A549 (cell line): ENCODE results near the gene COASY. TPM values are rescaled to one million over a fixed set of nuclear protein-coding genes. Genes with fewer than 3 reads are reported as not detected.

Experiments used
- ATAC-seq, 2 experiments: fragments of 200-7000 bp in 1 of 2; fragments of >200 bp in 1 of 2; cut with Nextera tagmentation in 1 of 2; cut with Tn5 transposase in 1 of 2; 3 replicates each; pipeline versions ENCODE4 v1.8.0 to v1.9.1; 2018 to 2020; ENCODE audit warnings: mild to moderate bottlenecking in 1 of 2, moderate library complexity in 1 of 2
- CTCF ChIA-PET: fragments of 300-600 bp; sonication (Branson Sonifier 250); formaldehyde crosslinking; extraction: SDS; loops from one replicate; lab custom pipeline; 2021; ENCODE audit warnings: antibody characterized with exemption, inconsistent platforms; lab: Yijun Ruan, JAX
- POLR2A ChIA-PET: fragments of 350-600 bp; formaldehyde crosslinking; extraction: SDS; loops from one replicate; lab custom pipeline; 2021; ENCODE audit warnings: antibody characterized with exemption, inconsistent platforms; lab: Yijun Ruan, JAX
- DNase-seq, 2 experiments: peaks; one replicate each; pipeline versions ENCODE4 v3.0.0 to v3.0.0-alpha.2; 2011 to 2016; ENCODE audit warnings: low read depth in 1 of 2, low spot score in 1 of 2
- FAIRE-seq: peaks from 2 replicates; lab custom pipeline; 2011; peaks lifted over from hg19 to GRCh38; lab: Jason Lieb, UNC
- H3K27ac ChIP-seq, 2 experiments: fragments of >200 bp; sonication (Bioruptor Twin); formaldehyde crosslinking; 3 replicates each; pipeline ENCODE4 v1.5.1; 2016 to 2017
- H3K4me1 ChIP-seq: fragments of >200 bp; sonication (Bioruptor Twin); formaldehyde crosslinking; 3 replicates; pipeline ENCODE4 v1.6.1; 2016
- H3K4me2 ChIP-seq: fragments of >200 bp; sonication (Bioruptor Twin); formaldehyde crosslinking; 3 replicates; pipeline ENCODE4 v1.6.1; 2016
- H3K4me3 ChIP-seq: fragments of >200 bp; sonication (Bioruptor Twin); formaldehyde crosslinking; 3 replicates; pipeline ENCODE4 v1.5.1; 2016
- H3K9me3 ChIP-seq: fragments of >200 bp; sonication (Bioruptor Twin); formaldehyde crosslinking; 3 replicates; pipeline ENCODE4 v1.6.1; 2016
- BHLHE40 ChIP-seq: IDR thresholded peaks from 2 replicates; pipeline ENCODE4 v1.6.1; 2012; ENCODE audit warnings: low read depth, low read length, inconsistent platforms
- CHD4 ChIP-seq: fragments of 200-600 bp; sonication (generic); IDR thresholded peaks from 2 replicates; pipeline ENCODE4 v1.6.1; 2016; ENCODE audit warnings: antibody characterized with exemption, mild to moderate bottlenecking, borderline replicate concordance
- EHF ChIP-seq: fragments of 250-450 bp; sonication (Bioruptor Pico); IDR thresholded peaks from 2 replicates; pipeline ENCODE4 v1.5.0; 2020; ENCODE audit warnings: mild to moderate bottlenecking
- EP300 ChIP-seq, 2 experiments: fragments of >200 bp; sonication (Bioruptor Twin); formaldehyde crosslinking; IDR thresholded peaks; 2 replicates in 1 of 2; 3 replicates in 1 of 2; pipeline ENCODE4 v1.6.1; 2016 to 2017
- FOSB ChIP-seq: fragments of 250-450 bp; sonication (Bioruptor Pico); IDR thresholded peaks from 2 replicates; pipeline ENCODE4 v1.5.0; 2020; ENCODE audit warnings: mild to moderate bottlenecking, moderate library complexity
- GATA3 ChIP-seq: IDR thresholded peaks from 2 replicates; pipeline ENCODE4 v1.6.1; 2012; ENCODE audit warnings: borderline replicate concordance
- HDAC2 ChIP-seq: fragments of 200-600 bp; sonication (generic); IDR thresholded peaks from 2 replicates; pipeline ENCODE4 v1.6.1; 2016
- HEYL ChIP-seq: fragments of 250-450 bp; sonication (Bioruptor Pico); IDR thresholded peaks from 2 replicates; pipeline ENCODE4 v1.8.0; 2021; ENCODE audit warnings: mild to moderate bottlenecking, moderate library complexity
- HOXB5 ChIP-seq: fragments of 250-450 bp; sonication (Bioruptor Pico); IDR thresholded peaks from 2 replicates; pipeline ENCODE4 v1.5.0; 2020; ENCODE audit warnings: mild to moderate bottlenecking, moderate library complexity
- MAZ ChIP-seq: fragments of 150-350 bp; IDR thresholded peaks from 2 replicates; pipeline ENCODE4 v1.6.1; 2014; ENCODE audit warnings: antibody characterized with exemption, low read depth, low read length, borderline replicate concordance
- NR3C1 ChIP-seq: fragments of >200 bp; sonication (Bioruptor Twin); formaldehyde crosslinking; IDR thresholded peaks from 3 replicates; pipeline ENCODE4 v1.6.1; 2017
- RFX5 ChIP-seq: fragments of 450-650 bp; IDR thresholded peaks from 2 replicates; pipeline ENCODE4 v1.7.1; 2014; ENCODE audit warnings: antibody characterized with exemption, mild to moderate bottlenecking, moderate library complexity
- RNF2 ChIP-seq: fragments of 200-600 bp; sonication (generic); IDR thresholded peaks from 2 replicates; pipeline ENCODE4 v1.6.1; 2016; ENCODE audit warnings: low read depth, mild to moderate bottlenecking, antibody characterized with exemption, moderate library complexity, borderline replicate concordance
- SREBF2 ChIP-seq: fragments of 450-650 bp; IDR thresholded peaks from 2 replicates; pipeline ENCODE4 v1.6.1; 2014; ENCODE audit warnings: mild to moderate bottlenecking, moderate library complexity
- WGBS: methylation state at CpG from one replicate; pipeline ENCODE4 v1.1.6; 2017; ENCODE audit errors: missing lambda C conversion rate; 5-methylcytosine and 5-hydroxymethylcytosine counted together
- polyA plus RNA-seq, 4 experiments: library from polyadenylated mRNA; depleted of rRNA in 3 of 4; stranded (reverse); fragments of >200 nt; fragmentation: RNase III in 1 of 4; extraction: RNeasy Plus Mini Kit Qiagen cat#74134 plus additional on column Dnase treatment in 1 of 4; gene quantifications; 2 replicates in 3 of 4; 3 replicates in 1 of 4; pipeline ENCODE4 v1.2.3, GENCODE V29; 2011 to 2017
- TF ChIP-seq, protein P1 (sequence below): fragments of 250-450 bp; sonication (Bioruptor Pico); IDR thresholded peaks from 2 replicates; pipeline ENCODE4 v1.5.0; 2021; ENCODE audit warnings: mild to moderate bottlenecking, moderate library complexity, borderline replicate concordance
- TF ChIP-seq, protein P2 (sequence below): fragments of 250-450 bp; sonication (Bioruptor Pico); IDR thresholded peaks from 2 replicates; pipeline ENCODE4 v1.5.0; 2020; ENCODE audit warnings: low read depth, mild to moderate bottlenecking, moderate library complexity
- TF ChIP-seq, protein P3 (sequence below): fragments of 450-650 bp; IDR thresholded peaks from 2 replicates; pipeline ENCODE4 v1.6.1; 2014; ENCODE audit warnings: antibody characterized with exemption
- TF ChIP-seq, protein P4 (sequence below): IDR thresholded peaks from 2 replicates; pipeline ENCODE4 v1.6.1; 2012; ENCODE audit warnings: low read depth, borderline replicate concordance
- TF ChIP-seq, protein P5 (sequence below): fragments of 200-600 bp; sonication (generic); IDR thresholded peaks from 2 replicates; pipeline ENCODE4 v1.6.1; 2016; ENCODE audit warnings: antibody characterized with exemption, mild to moderate bottlenecking, moderate library complexity

Gene COASY
- polyA plus RNA-seq, 2 of the 4 experiments (the other 2 are of a cell fraction) = 65.4 to 112 TPM

DNA sequence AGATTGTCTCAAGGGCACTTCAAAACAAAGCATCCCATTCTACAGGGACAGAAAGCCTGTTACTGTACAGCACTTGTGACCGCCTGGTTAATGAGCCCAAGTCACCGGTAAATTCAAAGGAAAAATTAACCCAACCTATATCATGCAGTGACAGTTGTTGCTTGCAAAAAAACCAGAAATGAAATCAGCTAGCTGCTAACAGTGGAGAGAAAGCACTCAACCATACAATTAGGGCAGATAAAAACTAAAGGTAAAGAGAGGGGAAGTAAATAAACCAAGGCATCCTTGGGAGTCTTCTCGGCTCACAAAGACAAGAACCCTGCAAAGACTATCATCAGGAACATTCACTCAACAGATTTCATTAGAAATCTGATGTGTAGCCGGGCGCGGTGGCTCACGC lies 41.4 kb downstream of the COASY start:
- no peak overlapping the region for H3K4me2 ChIP-seq
- no peaks in the 10 kb centered on the region for H3K9me3 ChIP-seq
- no peak for ATAC-seq
- H3K27ac ChIP-seq = no peak overlapping the region
- TF ChIP-seq EHF (CRISPR knock-in tag) = no peak
- no peak for TF ChIP-seq HDAC2
- no peak for TF ChIP-seq NR3C1
- TF ChIP-seq EP300 (IDR thresholded peaks at IDR 0.05) = no peak
- no peak for TF ChIP-seq SREBF2
- no peak for TF ChIP-seq GATA3
- TF ChIP-seq, protein P1, sequence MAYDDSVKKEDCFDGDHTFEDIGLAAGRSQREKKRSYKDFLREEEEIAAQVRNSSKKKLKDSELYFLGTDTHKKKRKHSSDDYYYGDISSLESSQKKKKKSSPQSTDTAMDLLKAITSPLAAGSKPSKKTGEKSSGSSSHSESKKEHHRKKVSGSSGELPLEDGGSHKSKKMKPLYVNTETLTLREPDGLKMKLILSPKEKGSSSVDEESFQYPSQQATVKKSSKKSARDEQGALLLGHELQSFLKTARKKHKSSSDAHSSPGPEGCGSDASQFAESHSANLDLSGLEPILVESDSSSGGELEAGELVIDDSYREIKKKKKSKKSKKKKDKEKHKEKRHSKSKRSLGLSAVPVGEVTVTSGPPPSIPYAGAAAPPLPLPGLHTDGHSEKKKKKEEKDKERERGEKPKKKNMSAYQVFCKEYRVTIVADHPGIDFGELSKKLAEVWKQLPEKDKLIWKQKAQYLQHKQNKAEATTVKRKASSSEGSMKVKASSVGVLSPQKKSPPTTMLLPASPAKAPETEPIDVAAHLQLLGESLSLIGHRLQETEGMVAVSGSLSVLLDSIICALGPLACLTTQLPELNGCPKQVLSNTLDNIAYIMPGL (CRISPR knock-in tag) = no peak
- TF ChIP-seq, protein P2, sequence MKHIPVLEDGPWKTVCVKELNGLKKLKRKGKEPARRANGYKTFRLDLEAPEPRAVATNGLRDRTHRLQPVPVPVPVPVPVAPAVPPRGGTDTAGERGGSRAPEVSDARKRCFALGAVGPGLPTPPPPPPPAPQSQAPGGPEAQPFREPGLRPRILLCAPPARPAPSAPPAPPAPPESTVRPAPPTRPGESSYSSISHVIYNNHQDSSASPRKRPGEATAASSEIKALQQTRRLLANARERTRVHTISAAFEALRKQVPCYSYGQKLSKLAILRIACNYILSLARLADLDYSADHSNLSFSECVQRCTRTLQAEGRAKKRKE (CRISPR knock-in tag) = no peak
- no peak for TF ChIP-seq HEYL (CRISPR knock-in tag)
- no peak for FAIRE-seq
- peaks cover 16% of the 10 kb centered on the region for H3K4me1 ChIP-seq
- 94% methylated on average over 7 of the region's 7 CpGs for WGBS
- POLR2A ChIA-PET = no interaction called here
- CTCF ChIA-PET = interaction anchor here (0.9 to 7.8 kb wide), 3 partner anchors 25 to 76 kb away, joined by 3 to 65 read pairs (median 6); partner anchors contain the start of gene PSMC3IP
- H3K4me3 ChIP-seq = no peak overlapping the region
- DNase-seq = no peak

DNA sequence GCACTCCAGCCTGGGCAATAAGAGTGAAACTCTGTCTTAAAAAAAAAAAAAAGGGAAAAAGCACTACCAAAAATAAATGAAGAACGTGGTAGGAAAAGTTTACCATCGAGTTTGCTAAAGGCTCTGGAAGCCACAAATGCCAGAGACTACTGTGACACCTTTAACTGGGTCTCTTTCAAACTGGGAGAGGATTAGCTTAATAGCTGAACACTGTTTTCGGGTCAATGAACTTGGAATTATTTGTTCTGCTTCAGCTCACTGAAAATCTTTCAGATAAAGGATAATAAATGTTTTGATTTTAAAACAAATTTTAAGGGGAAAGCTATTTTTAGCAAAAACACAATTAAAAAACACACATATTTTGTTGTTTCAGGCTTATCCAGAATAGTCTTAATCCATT lies 45.8 kb downstream of the COASY start:
- H3K9me3 ChIP-seq = no peaks in the 10 kb centered on the region
- TF ChIP-seq NR3C1 = no peak
- no peak for TF ChIP-seq RNF2
- no peak for TF ChIP-seq CHD4
- TF ChIP-seq, protein P3, sequence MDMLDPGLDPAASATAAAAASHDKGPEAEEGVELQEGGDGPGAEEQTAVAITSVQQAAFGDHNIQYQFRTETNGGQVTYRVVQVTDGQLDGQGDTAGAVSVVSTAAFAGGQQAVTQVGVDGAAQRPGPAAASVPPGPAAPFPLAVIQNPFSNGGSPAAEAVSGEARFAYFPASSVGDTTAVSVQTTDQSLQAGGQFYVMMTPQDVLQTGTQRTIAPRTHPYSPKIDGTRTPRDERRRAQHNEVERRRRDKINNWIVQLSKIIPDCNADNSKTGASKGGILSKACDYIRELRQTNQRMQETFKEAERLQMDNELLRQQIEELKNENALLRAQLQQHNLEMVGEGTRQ = no peak
- TF ChIP-seq, protein P4, sequence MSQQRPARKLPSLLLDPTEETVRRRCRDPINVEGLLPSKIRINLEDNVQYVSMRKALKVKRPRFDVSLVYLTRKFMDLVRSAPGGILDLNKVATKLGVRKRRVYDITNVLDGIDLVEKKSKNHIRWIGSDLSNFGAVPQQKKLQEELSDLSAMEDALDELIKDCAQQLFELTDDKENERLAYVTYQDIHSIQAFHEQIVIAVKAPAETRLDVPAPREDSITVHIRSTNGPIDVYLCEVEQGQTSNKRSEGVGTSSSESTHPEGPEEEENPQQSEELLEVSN = no peak
- TF ChIP-seq MAZ = no peak
- no peak for TF ChIP-seq HOXB5
- TF ChIP-seq, protein P1 (CRISPR knock-in tag) = no peak
- no peak for TF ChIP-seq FOSB (CRISPR knock-in tag)
- TF ChIP-seq EP300 (IDR thresholded peaks at IDR 0.05) = no peak
- TF ChIP-seq BHLHE40 = no peak
- TF ChIP-seq, protein P5, sequence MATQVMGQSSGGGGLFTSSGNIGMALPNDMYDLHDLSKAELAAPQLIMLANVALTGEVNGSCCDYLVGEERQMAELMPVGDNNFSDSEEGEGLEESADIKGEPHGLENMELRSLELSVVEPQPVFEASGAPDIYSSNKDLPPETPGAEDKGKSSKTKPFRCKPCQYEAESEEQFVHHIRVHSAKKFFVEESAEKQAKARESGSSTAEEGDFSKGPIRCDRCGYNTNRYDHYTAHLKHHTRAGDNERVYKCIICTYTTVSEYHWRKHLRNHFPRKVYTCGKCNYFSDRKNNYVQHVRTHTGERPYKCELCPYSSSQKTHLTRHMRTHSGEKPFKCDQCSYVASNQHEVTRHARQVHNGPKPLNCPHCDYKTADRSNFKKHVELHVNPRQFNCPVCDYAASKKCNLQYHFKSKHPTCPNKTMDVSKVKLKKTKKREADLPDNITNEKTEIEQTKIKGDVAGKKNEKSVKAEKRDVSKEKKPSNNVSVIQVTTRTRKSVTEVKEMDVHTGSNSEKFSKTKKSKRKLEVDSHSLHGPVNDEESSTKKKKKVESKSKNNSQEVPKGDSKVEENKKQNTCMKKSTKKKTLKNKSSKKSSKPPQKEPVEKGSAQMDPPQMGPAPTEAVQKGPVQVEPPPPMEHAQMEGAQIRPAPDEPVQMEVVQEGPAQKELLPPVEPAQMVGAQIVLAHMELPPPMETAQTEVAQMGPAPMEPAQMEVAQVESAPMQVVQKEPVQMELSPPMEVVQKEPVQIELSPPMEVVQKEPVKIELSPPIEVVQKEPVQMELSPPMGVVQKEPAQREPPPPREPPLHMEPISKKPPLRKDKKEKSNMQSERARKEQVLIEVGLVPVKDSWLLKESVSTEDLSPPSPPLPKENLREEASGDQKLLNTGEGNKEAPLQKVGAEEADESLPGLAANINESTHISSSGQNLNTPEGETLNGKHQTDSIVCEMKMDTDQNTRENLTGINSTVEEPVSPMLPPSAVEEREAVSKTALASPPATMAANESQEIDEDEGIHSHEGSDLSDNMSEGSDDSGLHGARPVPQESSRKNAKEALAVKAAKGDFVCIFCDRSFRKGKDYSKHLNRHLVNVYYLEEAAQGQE = no peak
- TF ChIP-seq RFX5 = no peak
- TF ChIP-seq SREBF2 = no peak
- TF ChIP-seq, all 56 proteins: peak for 0
- ChIA-PET CTCF (interaction anchor here (0.5 to 7.8 kb wide), 13 partner anchors 8 to 155 kb away, joined by 3 to 65 read pairs (median 5); partner anchors contain the start of genes PLEKHH3 and PSMC3IP), POLR2A (interaction anchor here (1.4 to 3.0 kb wide), 2 partner anchors 30 to 70 kb away, joined by 12 to 43 read pairs; partner anchors contain the start of genes PLEKHH3 and PSMC3IP)
- H3K4me3 ChIP-seq = peak overlapping the region; percentile 67
- H3K27ac ChIP-seq = peak overlapping the region in 1 of 2 experiments; percentile 79; a peak in 1 of 6 replicates
- ATAC-seq (no peak), DNase-seq (no peak), FAIRE-seq (no peak)
- peak overlapping the region; percentile 87 for H3K4me2 ChIP-seq
- H3K4me1 ChIP-seq = peaks cover 22% of the 10 kb centered on the region
- 53% methylated on average over 3 of the region's 3 CpGs for WGBS
